LNCaP clone FGC (cell line): ENCODE measurements around the gene CARM1.

ENCODE experiments used
- DNase-seq: peaks from one replicate; pipeline ENCODE4 v3.0.0-alpha.2; 2011; ENCODE audit warnings: low read depth
- H3K4me3 ChIP-seq: 2 replicates; pipeline ENCODE4 v1.5.1; 2011; ENCODE audit warnings: mild to moderate bottlenecking, low read depth, low read length, control low read depth
- TF ChIP-seq, protein P1 (sequence below): IDR thresholded peaks from 2 replicates; pipeline ENCODE4 v1.5.1; 2012; ENCODE audit warnings: mild to moderate bottlenecking; ENCODE audit not compliant: control insufficient read depth, insufficient read depth; ENCODE audit errors: extremely low read depth

Gene CARM1

DNA sequence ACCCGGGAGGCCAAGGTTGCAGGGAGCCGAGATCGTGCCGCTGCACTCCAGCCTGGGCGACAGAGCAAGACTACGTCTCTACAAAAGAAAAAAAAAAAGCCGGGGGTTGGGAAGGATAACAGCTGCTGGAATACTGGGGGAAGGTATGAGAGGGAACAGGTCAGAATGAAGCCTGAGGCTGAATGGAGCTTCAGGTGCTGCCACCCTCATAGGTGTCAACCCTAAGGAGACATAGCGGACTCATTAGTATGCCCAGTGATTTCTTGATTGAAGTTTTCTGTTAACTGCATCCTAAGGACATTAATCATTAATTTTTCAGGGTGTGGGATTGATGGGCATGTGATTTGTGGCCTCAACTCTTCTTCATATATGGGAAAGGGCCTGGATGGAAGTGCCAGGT lies 95.5 kb downstream of the CARM1 start:
- no peak overlapping the region for H3K4me3 ChIP-seq
- TF ChIP-seq, protein P1, sequence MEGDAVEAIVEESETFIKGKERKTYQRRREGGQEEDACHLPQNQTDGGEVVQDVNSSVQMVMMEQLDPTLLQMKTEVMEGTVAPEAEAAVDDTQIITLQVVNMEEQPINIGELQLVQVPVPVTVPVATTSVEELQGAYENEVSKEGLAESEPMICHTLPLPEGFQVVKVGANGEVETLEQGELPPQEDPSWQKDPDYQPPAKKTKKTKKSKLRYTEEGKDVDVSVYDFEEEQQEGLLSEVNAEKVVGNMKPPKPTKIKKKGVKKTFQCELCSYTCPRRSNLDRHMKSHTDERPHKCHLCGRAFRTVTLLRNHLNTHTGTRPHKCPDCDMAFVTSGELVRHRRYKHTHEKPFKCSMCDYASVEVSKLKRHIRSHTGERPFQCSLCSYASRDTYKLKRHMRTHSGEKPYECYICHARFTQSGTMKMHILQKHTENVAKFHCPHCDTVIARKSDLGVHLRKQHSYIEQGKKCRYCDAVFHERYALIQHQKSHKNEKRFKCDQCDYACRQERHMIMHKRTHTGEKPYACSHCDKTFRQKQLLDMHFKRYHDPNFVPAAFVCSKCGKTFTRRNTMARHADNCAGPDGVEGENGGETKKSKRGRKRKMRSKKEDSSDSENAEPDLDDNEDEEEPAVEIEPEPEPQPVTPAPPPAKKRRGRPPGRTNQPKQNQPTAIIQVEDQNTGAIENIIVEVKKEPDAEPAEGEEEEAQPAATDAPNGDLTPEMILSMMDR = no peak
- no peak for DNase-seq

DNA sequence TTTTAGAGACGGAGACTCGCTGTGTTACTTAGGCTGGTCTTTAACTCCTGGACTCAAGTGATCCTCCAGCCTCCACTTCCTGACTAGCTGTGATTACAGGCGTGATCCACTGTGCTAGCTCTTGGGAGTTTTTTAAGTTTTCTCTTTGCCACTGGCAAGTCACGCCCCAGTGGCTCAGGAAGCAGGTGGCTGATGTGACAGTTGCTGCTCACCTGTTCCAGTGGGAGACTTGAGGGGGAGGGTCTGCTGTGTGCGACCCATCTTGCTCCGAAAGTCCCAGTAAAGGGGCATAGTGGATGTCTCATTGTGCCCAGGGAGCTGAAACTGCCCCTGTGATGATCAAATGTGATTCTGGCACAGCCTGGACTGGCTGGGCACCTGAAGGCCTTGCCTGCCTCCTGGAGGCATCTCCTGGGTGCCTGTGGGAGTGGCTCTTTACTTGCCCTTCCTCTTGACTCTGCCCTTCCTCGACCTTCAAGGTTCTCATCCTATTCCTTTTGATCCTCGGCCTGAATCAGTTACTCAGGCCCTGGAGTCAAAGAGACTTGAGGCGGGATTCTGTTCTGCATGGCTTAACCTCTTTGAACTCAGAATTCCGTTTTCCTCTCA lies 97.3 kb downstream of the CARM1 start:
- H3K4me3 ChIP-seq = no peak overlapping the region
- DNase-seq = no peak
- TF ChIP-seq, protein P1 = no peak

GRCh38 chr19:10971107-10971726 lies 99.9 kb downstream of the CARM1 start:
- TF ChIP-seq, protein P1 = no peak
- DNase-seq = no peak
- H3K4me3 ChIP-seq = no peak overlapping the region
